ENCODE measurements around the gene DOCK4. TPM values are rescaled to one million over a fixed set of nuclear protein-coding genes. Genes with fewer than 3 reads are reported as not detected.

Gene DOCK4
- total and polyA plus RNA-seq, 3 donors from 2014 or later = 5.4 to 17.1 (median 12.4) TPM

DNA sequence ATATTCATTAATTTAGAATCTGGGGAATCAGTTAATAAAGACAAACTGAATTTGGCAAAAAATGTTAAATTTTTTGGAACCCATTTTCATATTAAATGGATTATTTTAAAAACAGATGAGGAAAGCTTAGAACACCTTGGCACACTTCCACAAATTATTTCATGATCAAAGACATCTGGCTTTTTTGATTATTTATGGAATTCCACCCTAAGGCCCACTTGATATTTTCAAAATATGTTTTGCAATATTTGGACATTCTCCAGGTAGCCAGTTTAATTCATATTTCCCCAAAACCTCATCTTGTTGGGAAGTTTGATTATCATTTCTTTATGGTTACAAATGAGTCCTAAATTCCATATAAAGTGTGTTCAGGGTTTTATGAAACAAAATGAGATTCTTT lies 129.9 kb downstream of the DOCK4 start:
- Histone ChIP-seq H3K27ac (no peak overlapping the region), H3K36me3 (ENCODE audit: low read depth, missing control alignments) (no peaks in the 10 kb centered on the region), H3K27me3 (no peaks in the 10 kb centered on the region), H3K4me3 (no peak overlapping the region), H3K4me1 (no peaks in the 10 kb centered on the region), H3K9me3 (no peaks in the 10 kb centered on the region)
- TF ChIP-seq POLR2A (IDR thresholded peaks at IDR 0.05) = no peak
- TF ChIP-seq, protein P1, sequence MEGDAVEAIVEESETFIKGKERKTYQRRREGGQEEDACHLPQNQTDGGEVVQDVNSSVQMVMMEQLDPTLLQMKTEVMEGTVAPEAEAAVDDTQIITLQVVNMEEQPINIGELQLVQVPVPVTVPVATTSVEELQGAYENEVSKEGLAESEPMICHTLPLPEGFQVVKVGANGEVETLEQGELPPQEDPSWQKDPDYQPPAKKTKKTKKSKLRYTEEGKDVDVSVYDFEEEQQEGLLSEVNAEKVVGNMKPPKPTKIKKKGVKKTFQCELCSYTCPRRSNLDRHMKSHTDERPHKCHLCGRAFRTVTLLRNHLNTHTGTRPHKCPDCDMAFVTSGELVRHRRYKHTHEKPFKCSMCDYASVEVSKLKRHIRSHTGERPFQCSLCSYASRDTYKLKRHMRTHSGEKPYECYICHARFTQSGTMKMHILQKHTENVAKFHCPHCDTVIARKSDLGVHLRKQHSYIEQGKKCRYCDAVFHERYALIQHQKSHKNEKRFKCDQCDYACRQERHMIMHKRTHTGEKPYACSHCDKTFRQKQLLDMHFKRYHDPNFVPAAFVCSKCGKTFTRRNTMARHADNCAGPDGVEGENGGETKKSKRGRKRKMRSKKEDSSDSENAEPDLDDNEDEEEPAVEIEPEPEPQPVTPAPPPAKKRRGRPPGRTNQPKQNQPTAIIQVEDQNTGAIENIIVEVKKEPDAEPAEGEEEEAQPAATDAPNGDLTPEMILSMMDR (IDR thresholded peaks at IDR 0.05) = no peak
- no peak for DNase-seq
- intact Hi-C loops (cut with DNase I; ENCODE audit: low total_unique reads) = no loop called here

DNA sequence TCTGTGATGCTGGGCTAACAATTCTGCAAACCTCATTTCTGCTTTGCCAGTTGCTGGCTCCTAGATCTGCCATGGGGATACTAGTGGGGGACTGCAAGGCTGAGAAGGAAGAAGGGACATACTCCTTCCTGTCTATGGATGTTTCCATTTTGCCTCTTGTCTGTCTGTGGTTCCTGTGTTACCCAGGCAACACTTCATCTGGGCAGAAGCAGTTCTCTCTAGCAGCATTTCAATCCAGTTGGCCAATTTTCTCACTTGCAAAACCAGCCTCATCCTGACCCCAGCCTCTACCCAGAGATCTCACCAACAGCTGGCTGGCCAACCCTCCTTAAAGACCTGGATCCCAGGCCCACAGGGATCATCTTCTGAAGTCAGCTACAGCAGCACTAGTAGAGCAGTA lies 131.7 kb downstream of the DOCK4 start:
- no peaks in the 10 kb centered on the region for H3K27me3 ChIP-seq
- intact Hi-C loops (cut with DNase I; ENCODE audit: low total_unique reads) = no loop called here
- H3K36me3 ChIP-seq (ENCODE audit: low read depth, missing control alignments) = no peaks in the 10 kb centered on the region
- no peak overlapping the region for H3K27ac ChIP-seq
- no peak overlapping the region for H3K4me3 ChIP-seq
- no peaks in the 10 kb centered on the region for H3K9me3 ChIP-seq
- no peaks in the 10 kb centered on the region for H3K4me1 ChIP-seq
- TF ChIP-seq POLR2A (IDR thresholded peaks at IDR 0.05) = no peak
- TF ChIP-seq, protein P1 (IDR thresholded peaks at IDR 0.05) = no peak
- no peak for DNase-seq

DNA sequence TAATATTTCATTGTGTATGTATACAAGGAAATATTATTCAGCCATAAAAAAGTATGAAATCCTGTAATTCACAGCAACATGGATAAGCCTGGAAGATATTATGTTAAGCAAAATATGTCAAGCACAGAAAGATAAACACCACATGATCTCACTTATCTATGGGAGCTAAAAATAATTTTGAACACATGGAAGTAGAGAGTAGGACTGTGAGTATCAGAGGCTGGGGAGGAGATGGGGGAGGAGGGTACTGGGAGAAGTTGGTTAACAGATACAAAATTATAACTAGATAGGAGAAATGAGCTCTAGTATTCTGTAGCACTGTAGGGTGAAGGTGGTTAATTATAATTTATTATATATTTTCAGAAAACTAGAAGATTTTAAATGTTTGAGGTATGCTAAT lies 132.7 kb downstream of the DOCK4 start:
- intact Hi-C loops (cut with DNase I; ENCODE audit: low total_unique reads) = no loop called here
- TF ChIP-seq, protein P1 (IDR thresholded peaks at IDR 0.05) = no peak
- TF ChIP-seq POLR2A (IDR thresholded peaks at IDR 0.05) = no peak
- Histone ChIP-seq H3K27me3 (no peaks in the 10 kb centered on the region), H3K27ac (no peak overlapping the region), H3K4me3 (no peak overlapping the region), H3K9me3 (no peaks in the 10 kb centered on the region), H3K4me1 (no peaks in the 10 kb centered on the region), H3K36me3 (ENCODE audit: low read depth, missing control alignments) (no peaks in the 10 kb centered on the region)
- DNase-seq = no peak

DNA sequence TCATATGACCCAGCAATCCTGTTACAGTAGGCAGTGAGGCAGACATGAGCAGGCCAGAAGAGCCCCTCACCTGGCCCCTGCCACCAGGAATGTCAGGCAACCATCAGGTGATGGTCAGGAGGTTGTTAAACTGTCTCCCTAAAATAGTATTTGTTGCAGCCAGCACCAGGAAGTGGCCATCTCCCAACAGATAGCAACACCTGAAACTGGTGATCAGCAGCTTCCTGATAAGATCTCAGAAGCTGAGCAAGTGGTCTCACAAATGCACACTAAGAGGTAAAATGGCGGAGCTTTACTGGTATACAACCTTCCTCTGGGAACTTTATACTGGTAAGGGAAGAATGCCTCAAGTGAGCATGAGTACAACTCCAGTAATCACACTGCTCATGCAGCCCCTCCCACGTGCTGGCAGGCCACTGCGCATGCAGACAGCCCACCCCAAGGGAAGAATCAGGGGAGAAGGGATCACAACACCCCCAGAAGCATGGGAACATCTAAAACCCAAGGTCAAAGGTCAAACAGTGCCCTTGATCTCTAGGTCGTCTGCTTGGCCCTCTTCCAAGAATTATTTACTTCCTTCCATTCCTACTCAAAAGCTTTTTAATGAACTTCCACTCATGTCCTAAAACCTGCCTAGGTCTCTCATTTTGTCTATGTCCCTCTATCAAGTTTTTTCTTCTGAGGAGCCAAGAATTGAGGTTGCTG lies 133.5 kb downstream of the DOCK4 start:
- intact Hi-C loops (cut with DNase I; ENCODE audit: low total_unique reads) = no loop called here
- WGBS, 2 donors = 54 to 64% methylated on average over 2 to 4 of the region's 4 CpGs
- TF ChIP-seq POLR2A (IDR thresholded peaks at IDR 0.05) = no peak
- TF ChIP-seq, protein P1 (IDR thresholded peaks at IDR 0.05) = no peak
- H3K36me3 ChIP-seq (ENCODE audit: low read depth, missing control alignments) = no peaks in the 10 kb centered on the region
- no peaks in the 10 kb centered on the region for H3K27me3 ChIP-seq
- no peak overlapping the region for H3K27ac ChIP-seq
- H3K4me3 ChIP-seq = no peak overlapping the region
- no peaks in the 10 kb centered on the region for H3K9me3 ChIP-seq
- H3K4me1 ChIP-seq = no peaks in the 10 kb centered on the region
- no peak for DNase-seq

DNA sequence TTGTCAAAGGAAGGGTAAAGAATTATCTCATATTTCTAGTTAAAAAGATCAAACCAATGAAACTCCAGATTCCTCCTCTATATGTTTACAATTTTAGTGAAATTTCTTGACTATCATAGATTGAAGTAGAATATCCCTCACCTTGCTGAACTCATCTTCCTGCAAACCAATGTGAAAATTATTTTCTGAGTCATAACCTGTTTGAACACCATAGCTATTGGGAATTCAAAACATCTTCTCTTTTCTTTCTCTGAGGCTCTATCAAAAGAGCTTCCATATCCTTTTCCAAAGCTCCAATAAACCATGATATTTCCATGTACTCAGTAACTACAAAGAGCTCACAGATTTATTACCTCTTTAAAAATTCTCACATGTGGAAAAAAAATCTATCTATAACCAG lies 134.3 kb downstream of the DOCK4 start:
- intact Hi-C loops (cut with DNase I; ENCODE audit: low total_unique reads) = no loop called here
- no peak for DNase-seq
- H3K4me3 ChIP-seq = no peak overlapping the region

More for the DNA sequence above, 134.3 kb downstream of the DOCK4 start:
- no peak for TF ChIP-seq POLR2A (IDR thresholded peaks at IDR 0.05)
- Histone ChIP-seq H3K4me1 (no peaks in the 10 kb centered on the region), H3K27me3 (no peaks in the 10 kb centered on the region), H3K9me3 (no peaks in the 10 kb centered on the region), H3K36me3 (ENCODE audit: low read depth, missing control alignments) (no peaks in the 10 kb centered on the region), H3K27ac (no peak overlapping the region)

Measured in testis (tissue), 3 donors.